HG03439 (cell line): Measurements from ENCODE around the gene ZBED4.

ENCODE experiments used
- ATAC-seq: cut with Tn5 transposase; IDR thresholded peaks from one replicate; pipeline ENCODE4 v1.9.1; 2021; ENCODE audit warnings: mild to moderate bottlenecking, moderate library complexity; ENCODE audit not compliant: unreplicated experiment

ZBED4 gene

GRCh38 chr22:49896201-49896600 is 42.6 kb downstream of the ZBED4 start:
- no peak for ATAC-seq

GRCh38 chr22:49897015-49897684 is 43.5 kb downstream of the ZBED4 start:
- no peak for ATAC-seq

- no peak for ATAC-seq
Observed at GRCh38 chr22:49899530-49899929, 45.9 kb downstream of the ZBED4 start.

GRCh38 chr22:49900441-49901230 is 47.0 kb downstream of the ZBED4 start:
- no peak for ATAC-seq

GRCh38 chr22:49901457-49901856 is 47.8 kb downstream of the ZBED4 start:
- no peak for ATAC-seq

- ATAC-seq = no peak
Observed at GRCh38 chr22:49903322-49904039, 49.8 kb downstream of the ZBED4 start.

GRCh38 chr22:49904040-49904369 is 50.4 kb downstream of the ZBED4 start:
- ATAC-seq = no peak

GRCh38 chr22:49905465-49905864 is 51.8 kb downstream of the ZBED4 start:
- ATAC-seq = no peak

GRCh38 chr22:49906071-49906798 is 52.6 kb downstream of the ZBED4 start:
- ATAC-seq = no peak

GRCh38 chr22:49906799-49907290 is 53.2 kb downstream of the ZBED4 start:
- ATAC-seq = no peak

GRCh38 chr22:49907807-49908206 is 54.2 kb downstream of the ZBED4 start:
- ATAC-seq = no peak

GRCh38 chr22:49909476-49910205 is 56.0 kb downstream of the ZBED4 start:
- no peak for ATAC-seq

GRCh38 chr22:49910229-49911155 is 56.8 kb downstream of the ZBED4 start:
- no peak for ATAC-seq

- ATAC-seq = no peak
Observed at GRCh38 chr22:49911881-49912625, 58.4 kb downstream of the ZBED4 start.

- no peak for ATAC-seq
Observed at GRCh38 chr22:49913026-49913425, 59.4 kb downstream of the ZBED4 start.

- no peak for ATAC-seq
Observed at GRCh38 chr22:49913446-49913845, 59.8 kb downstream of the ZBED4 start.

- ATAC-seq = no peak
Observed at GRCh38 chr22:49914256-49914655, 60.6 kb downstream of the ZBED4 start.

GRCh38 chr22:49915610-49916009 is 62.0 kb downstream of the ZBED4 start:
- no peak for ATAC-seq

GRCh38 chr22:49916831-49917230 is 63.2 kb downstream of the ZBED4 start:
- ATAC-seq = no peak
